Vagina (tissue), 2 donors: Measurements from ENCODE around the gene VSX2. TPM values are rescaled to one million over a fixed set of nuclear protein-coding genes. Genes with fewer than 3 reads are reported as not detected.

ENCODE experiments used
- DNase-seq, 2 donors: peaks; one replicate each; pipeline ENCODE4 v3.0.0-alpha.2; 2017; ENCODE audit errors: extremely low spot score in 2 of 2
- H3K27ac ChIP-seq: fragments of 200-600 bp; sonication (generic); one replicate; pipeline ENCODE4 v1.5.1; 2019
- H3K27me3 ChIP-seq: fragments of 200-600 bp; sonication (generic); one replicate; pipeline ENCODE4 v1.5.1; 2019
- H3K36me3 ChIP-seq, 2 donors: fragments of 200-600 bp; sonication (generic); one replicate each; pipeline ENCODE4 v1.5.1; 2017 to 2019
- H3K4me1 ChIP-seq: fragments of 200-600 bp; sonication (generic); one replicate; pipeline ENCODE4 v1.5.1; 2019
- H3K4me3 ChIP-seq, 2 donors: fragments of 200-600 bp; sonication (generic); 1 replicate in 1 of 2; 2 replicates in 1 of 2; pipeline ENCODE4 v1.5.1; 2016 to 2019
- H3K9me3 ChIP-seq: fragments of 200-600 bp; sonication (generic); one replicate; pipeline ENCODE4 v1.5.1; 2019
- POLR2A ChIP-seq, 2 donors: fragments of 450-650 bp; IDR thresholded peaks; one replicate each; pipeline ENCODE4 v1.6.1; 2017; ENCODE audit warnings: antibody characterized with exemption in 2 of 2, mild to moderate bottlenecking in 2 of 2, moderate library complexity in 2 of 2
- POLR2AphosphoS5 ChIP-seq, 2 donors: sonication (generic); formaldehyde crosslinking; IDR thresholded peaks; one replicate each; pipeline ENCODE4 v1.9.0; 2017; ENCODE audit warnings: antibody characterized with exemption in 2 of 2, mild to moderate bottlenecking in 2 of 2, low read depth in 1 of 2; ENCODE audit not compliant: insufficient read depth in 1 of 2
- intact Hi-C: fragments of 100-400 bp; cut with DNase I; formaldehyde crosslinking; loops from one replicate; pipeline ENCODE4 v1.15.1; 2023
- total RNA-seq: library from RNA; depleted of rRNA; stranded (reverse); fragments of >200 nt; gene quantifications from one replicate; pipeline ENCODE4 v1.2.3, GENCODE V29; 2016
- TF ChIP-seq, protein P1 (sequence below), 3 experiments: fragments of 450-650 bp in 2 of 3; fragments of 200-600 bp in 1 of 3; sonication (generic) in 1 of 3; IDR thresholded peaks; one replicate each; pipeline ENCODE4 v1.5.1; 2017 to 2019; ENCODE audit warnings: antibody characterized with exemption in 3 of 3, mild to moderate bottlenecking in 2 of 3, moderate library complexity in 2 of 3

VSX2 gene
- total RNA-seq, 1 donor from 2014 or later = not detected

DNA sequence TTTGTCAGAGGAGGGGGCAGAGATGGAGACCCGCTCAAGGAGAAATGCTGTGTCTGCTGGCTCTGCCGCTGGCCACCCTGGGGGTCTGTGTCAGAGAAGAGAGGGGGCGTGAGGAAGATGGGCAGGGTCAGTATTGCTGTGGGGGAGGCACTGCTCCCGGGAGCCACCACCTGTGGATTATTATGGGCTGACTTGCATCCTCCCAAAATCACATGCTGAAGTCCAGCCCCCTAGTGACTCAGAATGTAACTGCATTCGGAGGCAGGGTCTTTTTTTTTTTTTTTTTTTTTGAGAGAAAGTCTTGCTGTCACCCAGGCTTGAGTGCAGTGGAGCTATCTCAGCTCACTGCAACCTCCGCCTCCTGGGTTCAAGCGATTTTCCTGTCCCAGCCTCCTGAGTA lies 51.2 kb downstream of the VSX2 start:
- Histone ChIP-seq H3K27me3 (no peaks in the 10 kb centered on the region), H3K9me3 (no peaks in the 10 kb centered on the region), H3K4me3 (no peak overlapping the region), H3K27ac (no peak overlapping the region), H3K36me3 (peaks cover 0 to 73% of the 10 kb centered on the region in 2 donors), H3K4me1 (no peaks in the 10 kb centered on the region)
- no peak for DNase-seq
- TF ChIP-seq POLR2A (IDR thresholded peaks at IDR 0.05) = no peak
- TF ChIP-seq POLR2AphosphoS5 (IDR thresholded peaks at IDR 0.05; ENCODE audit: insufficient read depth in 1 of 2, low read depth in 1 of 2) = no peak
- TF ChIP-seq, protein P1, sequence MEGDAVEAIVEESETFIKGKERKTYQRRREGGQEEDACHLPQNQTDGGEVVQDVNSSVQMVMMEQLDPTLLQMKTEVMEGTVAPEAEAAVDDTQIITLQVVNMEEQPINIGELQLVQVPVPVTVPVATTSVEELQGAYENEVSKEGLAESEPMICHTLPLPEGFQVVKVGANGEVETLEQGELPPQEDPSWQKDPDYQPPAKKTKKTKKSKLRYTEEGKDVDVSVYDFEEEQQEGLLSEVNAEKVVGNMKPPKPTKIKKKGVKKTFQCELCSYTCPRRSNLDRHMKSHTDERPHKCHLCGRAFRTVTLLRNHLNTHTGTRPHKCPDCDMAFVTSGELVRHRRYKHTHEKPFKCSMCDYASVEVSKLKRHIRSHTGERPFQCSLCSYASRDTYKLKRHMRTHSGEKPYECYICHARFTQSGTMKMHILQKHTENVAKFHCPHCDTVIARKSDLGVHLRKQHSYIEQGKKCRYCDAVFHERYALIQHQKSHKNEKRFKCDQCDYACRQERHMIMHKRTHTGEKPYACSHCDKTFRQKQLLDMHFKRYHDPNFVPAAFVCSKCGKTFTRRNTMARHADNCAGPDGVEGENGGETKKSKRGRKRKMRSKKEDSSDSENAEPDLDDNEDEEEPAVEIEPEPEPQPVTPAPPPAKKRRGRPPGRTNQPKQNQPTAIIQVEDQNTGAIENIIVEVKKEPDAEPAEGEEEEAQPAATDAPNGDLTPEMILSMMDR (IDR thresholded peaks at IDR 0.05) = no peak
- intact Hi-C loops = no loop called here

DNA sequence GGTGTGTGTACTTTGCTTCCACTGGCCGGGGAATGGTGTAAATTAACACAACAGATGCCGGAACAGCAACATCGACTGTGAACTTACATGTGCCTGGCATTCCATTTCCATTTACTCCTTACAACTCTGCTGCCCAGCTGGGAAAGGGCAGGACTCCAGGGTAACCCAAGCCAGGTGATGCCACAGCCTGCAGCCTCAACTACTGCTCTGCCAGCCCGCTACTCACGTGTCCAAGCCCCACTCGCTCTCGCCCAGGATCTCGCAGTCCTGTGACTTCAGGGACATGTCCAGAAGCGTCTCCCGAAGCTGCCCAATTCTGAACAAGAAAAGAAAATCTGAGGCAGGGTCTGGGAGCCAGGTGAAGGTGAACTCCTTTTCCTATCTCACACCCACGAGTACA lies 52.8 kb downstream of the VSX2 start:
- Histone ChIP-seq H3K4me1 (no peaks in the 10 kb centered on the region), H3K4me3 (no peak overlapping the region), H3K36me3 (peaks cover 0 to 72% of the 10 kb centered on the region in 2 donors), H3K27ac (no peak overlapping the region), H3K27me3 (no peaks in the 10 kb centered on the region), H3K9me3 (no peaks in the 10 kb centered on the region)
- TF ChIP-seq POLR2AphosphoS5 (IDR thresholded peaks at IDR 0.05; ENCODE audit: insufficient read depth in 1 of 2, low read depth in 1 of 2) (no peak), POLR2A (IDR thresholded peaks at IDR 0.05) (no peak)
- TF ChIP-seq, protein P1 (IDR thresholded peaks at IDR 0.05) = no peak
- DNase-seq = no peak
- intact Hi-C loops = no loop called here

DNA sequence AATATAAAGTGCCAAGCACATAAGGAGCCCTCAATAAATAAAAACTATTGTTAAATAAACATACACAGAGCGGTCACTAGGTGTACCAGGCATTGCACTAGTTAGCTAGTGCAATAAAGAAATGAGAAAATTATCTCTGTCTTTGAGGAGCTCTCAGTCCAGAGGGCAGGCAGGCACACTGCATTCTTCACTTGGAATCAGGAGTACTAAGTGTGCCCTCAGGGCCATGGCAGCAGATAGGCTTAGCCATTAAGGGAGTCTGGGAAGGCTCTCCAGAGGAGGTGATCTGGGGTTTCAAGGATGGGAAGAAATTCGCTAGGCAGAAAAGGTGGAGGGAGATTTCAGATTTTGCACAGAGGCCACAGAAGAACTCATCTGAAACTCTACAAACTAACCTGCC lies 54.4 kb downstream of the VSX2 start:
- Histone ChIP-seq H3K36me3 (peaks cover 0 to 70% of the 10 kb centered on the region in 2 donors), H3K27me3 (no peaks in the 10 kb centered on the region), H3K9me3 (no peaks in the 10 kb centered on the region), H3K4me3 (no peak overlapping the region), H3K27ac (no peak overlapping the region), H3K4me1 (peaks cover 3% of the 10 kb centered on the region)
- TF ChIP-seq POLR2AphosphoS5 (IDR thresholded peaks at IDR 0.05; ENCODE audit: insufficient read depth in 1 of 2, low read depth in 1 of 2) (no peak), POLR2A (IDR thresholded peaks at IDR 0.05) (no peak)
- TF ChIP-seq, protein P1 (IDR thresholded peaks at IDR 0.05) = no peak
- no peak for DNase-seq
- intact Hi-C loops = no loop called here

- intact Hi-C loops = no loop called here
- Histone ChIP-seq H3K9me3 (no peaks in the 10 kb centered on the region), H3K27me3 (no peaks in the 10 kb centered on the region), H3K4me3 (no peak overlapping the region), H3K27ac (no peak overlapping the region), H3K4me1 (peaks cover 25% of the 10 kb centered on the region), H3K36me3 (peaks cover 0 to 63% of the 10 kb centered on the region in 2 donors)
- no peak for DNase-seq
- TF ChIP-seq, protein P1 (IDR thresholded peaks at IDR 0.05) = no peak
- TF ChIP-seq POLR2A (IDR thresholded peaks at IDR 0.05) (no peak), POLR2AphosphoS5 (IDR thresholded peaks at IDR 0.05; ENCODE audit: insufficient read depth in 1 of 2, low read depth in 1 of 2) (no peak)
Measured at GRCh38 chr14:74296037-74296467, 56.8 kb downstream of the VSX2 start.

DNA sequence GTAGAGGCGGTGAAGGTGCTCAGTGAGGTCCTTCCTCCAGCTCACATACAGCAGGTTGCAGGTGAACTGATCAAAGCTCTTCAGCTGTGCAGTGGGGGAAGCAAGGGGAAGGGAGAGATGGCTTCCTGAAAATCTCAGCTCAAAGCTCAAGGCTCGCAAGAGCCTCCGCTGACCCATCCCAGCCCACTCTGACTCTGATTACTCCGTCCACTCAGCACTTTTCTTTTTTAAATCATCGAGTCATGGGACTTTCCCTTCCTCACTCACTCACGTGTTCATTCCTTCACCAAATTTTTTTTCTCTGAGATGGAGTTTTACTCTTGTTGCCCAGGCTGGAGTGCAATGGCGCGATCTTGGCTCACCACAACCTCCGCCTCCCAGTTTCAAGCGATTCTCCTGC lies 58.7 kb downstream of the VSX2 start:
- Histone ChIP-seq H3K27ac (no peak overlapping the region), H3K36me3 (peaks cover 0 to 48% of the 10 kb centered on the region in 2 donors), H3K27me3 (no peaks in the 10 kb centered on the region), H3K4me3 (no peak overlapping the region), H3K4me1 (peaks cover 35% of the 10 kb centered on the region), H3K9me3 (no peaks in the 10 kb centered on the region)
- intact Hi-C loops = no loop called here
- TF ChIP-seq POLR2A (IDR thresholded peaks at IDR 0.05) (no peak), POLR2AphosphoS5 (IDR thresholded peaks at IDR 0.05; ENCODE audit: insufficient read depth in 1 of 2, low read depth in 1 of 2) (no peak)
- no peak for DNase-seq
